HG03196 (cell line): Measurements from ENCODE around the gene TMEM175.
"Not testable (repeated sequence)": the region's sequence is repeated elsewhere in the genome, so short reads cannot be mapped to it uniquely, and the experiment has no call there.

Source experiments
- ATAC-seq: cut with Tn5 transposase; IDR thresholded peaks from one replicate; pipeline ENCODE4 v1.9.1; 2021; ENCODE audit not compliant: unreplicated experiment

TMEM175 gene

GRCh38 chr4:987624-988513 is 55.6 kb downstream of the TMEM175 start:
- no peak for ATAC-seq

GRCh38 chr4:988726-989721 is 56.8 kb downstream of the TMEM175 start:
- ATAC-seq = no peak

- no peak for ATAC-seq
Observed at GRCh38 chr4:989722-990471, 57.6 kb downstream of the TMEM175 start.

- ATAC-seq = no peak
Observed at GRCh38 chr4:990746-991367, 58.6 kb downstream of the TMEM175 start.

- no peak for ATAC-seq
Observed at GRCh38 chr4:991451-992296, 59.4 kb downstream of the TMEM175 start.

- ATAC-seq = no peak
Observed at GRCh38 chr4:992297-993110, 60.2 kb downstream of the TMEM175 start.

- ATAC-seq = no peak
Observed at GRCh38 chr4:993111-994029, 61.1 kb downstream of the TMEM175 start, which contains the start of gene SLC26A1. Gene SLC26A1, minus strand, starts transcription at chr4:993404. Its CDS starts 1,701 bp downstream, at chr4:991703.

- no peak for ATAC-seq
Observed at GRCh38 chr4:995311-996026, 63.2 kb downstream of the TMEM175 start.

GRCh38 chr4:996030-996996 is 64.1 kb downstream of the TMEM175 start:
- ATAC-seq = no peak

- no peak for ATAC-seq
Observed at GRCh38 chr4:996997-997374, 64.7 kb downstream of the TMEM175 start.

- no peak for ATAC-seq
Observed at GRCh38 chr4:997375-998071, 65.3 kb downstream of the TMEM175 start.

GRCh38 chr4:998096-998691 is 65.9 kb downstream of the TMEM175 start:
- no peak for ATAC-seq

- not testable (repeated sequence) for ATAC-seq
Observed at GRCh38 chr4:999240-999863, 67.1 kb downstream of the TMEM175 start.

GRCh38 chr4:999882-1000425 is 67.7 kb downstream of the TMEM175 start:
- ATAC-seq = no peak
